ENCODE measurements around the gene DEGS2. TPM values are rescaled to one million over a fixed set of nuclear protein-coding genes. Genes with fewer than 3 reads are reported as not detected.

Gene DEGS2
- total RNA-seq, 1 experiment from 2014 or later = 1.6 TPM

- H3K27ac ChIP-seq (ENCODE audit: low read length) = no peak overlapping the region
- H3K4me1 ChIP-seq (ENCODE audit: insufficient read depth, low read length) = no peaks in the 10 kb centered on the region
- intact Hi-C loops (cut with micrococcal nuclease) = no loop called here
- no peaks in the 10 kb centered on the region for H3K27me3 ChIP-seq (ENCODE audit: low read length)
- ChIA-PET POLR2A (ENCODE audit: unreplicated experiment) (no interaction called here), CTCF (no interaction called here)
- no peak overlapping the region for H3K9ac ChIP-seq (ENCODE audit: low read length)
- TF ChIP-seq EZH2 (IDR thresholded peaks at IDR 0.05; ENCODE audit: low read length, unreplicated experiment) (no peak), EZH2phosphoT487 (IDR thresholded peaks at IDR 0.05; ENCODE audit: borderline replicate concordance, low read length) (no peak)
- TF ChIP-seq, protein P1, sequence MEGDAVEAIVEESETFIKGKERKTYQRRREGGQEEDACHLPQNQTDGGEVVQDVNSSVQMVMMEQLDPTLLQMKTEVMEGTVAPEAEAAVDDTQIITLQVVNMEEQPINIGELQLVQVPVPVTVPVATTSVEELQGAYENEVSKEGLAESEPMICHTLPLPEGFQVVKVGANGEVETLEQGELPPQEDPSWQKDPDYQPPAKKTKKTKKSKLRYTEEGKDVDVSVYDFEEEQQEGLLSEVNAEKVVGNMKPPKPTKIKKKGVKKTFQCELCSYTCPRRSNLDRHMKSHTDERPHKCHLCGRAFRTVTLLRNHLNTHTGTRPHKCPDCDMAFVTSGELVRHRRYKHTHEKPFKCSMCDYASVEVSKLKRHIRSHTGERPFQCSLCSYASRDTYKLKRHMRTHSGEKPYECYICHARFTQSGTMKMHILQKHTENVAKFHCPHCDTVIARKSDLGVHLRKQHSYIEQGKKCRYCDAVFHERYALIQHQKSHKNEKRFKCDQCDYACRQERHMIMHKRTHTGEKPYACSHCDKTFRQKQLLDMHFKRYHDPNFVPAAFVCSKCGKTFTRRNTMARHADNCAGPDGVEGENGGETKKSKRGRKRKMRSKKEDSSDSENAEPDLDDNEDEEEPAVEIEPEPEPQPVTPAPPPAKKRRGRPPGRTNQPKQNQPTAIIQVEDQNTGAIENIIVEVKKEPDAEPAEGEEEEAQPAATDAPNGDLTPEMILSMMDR (conservative IDR thresholded peaks at IDR 0.05; ENCODE audit: low read depth, low read length) = no peak
- H2AFZ ChIP-seq (ENCODE audit: low read length) = no peak overlapping the region
- DNase-seq (no peak), ATAC-seq (no peak)
- no TSS peak for BruUV-seq (replicated peaks)
- no peaks in the 10 kb centered on the region for H3K9me3 ChIP-seq (ENCODE audit: low read length)
- H4K20me1 ChIP-seq (ENCODE audit: low read length) = no peaks in the 10 kb centered on the region
- H3K9me2 ChIP-seq (replicated peaks; ENCODE audit: low read length) = no peaks in the 10 kb centered on the region
- no peak overlapping the region for H3K4me2 ChIP-seq (ENCODE audit: low read length)
- H3K36me3 ChIP-seq (ENCODE audit: low read depth, low read length) = no peaks in the 10 kb centered on the region
- H3K79me2 ChIP-seq (ENCODE audit: low read length) = no peaks in the 10 kb centered on the region
- no peak overlapping the region for H3K4me3 ChIP-seq (ENCODE audit: low read length)
- H3F3A ChIP-seq (ENCODE audit: low read length, unreplicated experiment) = no peaks in the 10 kb centered on the region
Observed at GRCh38 chr14:100138082-100138787, 21.2 kb downstream of the DEGS2 start.

DNA sequence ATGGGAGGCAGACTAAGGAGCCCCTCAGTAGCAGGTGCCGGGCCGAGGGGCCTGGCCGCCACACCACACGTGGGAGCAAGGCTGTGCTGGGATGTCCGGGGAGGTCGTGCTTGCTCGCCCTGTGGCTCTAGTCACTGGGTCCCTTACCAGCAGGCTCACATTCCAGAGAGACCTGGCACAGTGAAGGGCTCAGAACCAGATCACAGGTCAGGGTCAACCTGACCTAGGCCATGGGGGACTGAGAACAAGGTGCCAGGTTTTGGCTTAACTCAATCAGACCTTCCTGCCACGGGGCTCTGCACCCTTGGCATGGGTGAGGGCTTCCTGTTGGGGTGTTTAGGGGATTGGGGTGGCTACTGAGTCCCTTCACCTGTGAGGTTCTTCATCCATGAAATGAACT is 22.3 kb downstream of the DEGS2 start:
- ATAC-seq (no peak), DNase-seq (no peak)
- Histone ChIP-seq H3K4me1 (ENCODE audit: insufficient read depth, low read length) (no peaks in the 10 kb centered on the region), H3K4me2 (ENCODE audit: low read length) (no peak overlapping the region), H3F3A (ENCODE audit: low read length, unreplicated experiment) (no peaks in the 10 kb centered on the region), H2AFZ (ENCODE audit: low read length) (no peak overlapping the region), H3K27ac (ENCODE audit: low read length) (no peak overlapping the region), H3K79me2 (ENCODE audit: low read length) (no peaks in the 10 kb centered on the region), H3K27me3 (ENCODE audit: low read length) (no peaks in the 10 kb centered on the region), H3K36me3 (ENCODE audit: low read depth, low read length) (no peaks in the 10 kb centered on the region), H3K4me3 (ENCODE audit: low read length) (no peak overlapping the region), H3K9ac (ENCODE audit: low read length) (no peak overlapping the region), H3K9me2 (replicated peaks; ENCODE audit: low read length) (no peaks in the 10 kb centered on the region), H3K9me3 (ENCODE audit: low read length) (no peaks in the 10 kb centered on the region), H4K20me1 (ENCODE audit: low read length) (no peaks in the 10 kb centered on the region)
- intact Hi-C loops (cut with micrococcal nuclease) = no loop called here
- no TSS peak for BruUV-seq (replicated peaks)
- POLR2A ChIA-PET (ENCODE audit: unreplicated experiment) = no interaction called here
- TF ChIP-seq, protein P1 (conservative IDR thresholded peaks at IDR 0.05; ENCODE audit: low read depth, low read length) = no peak
- TF ChIP-seq EZH2phosphoT487 (IDR thresholded peaks at IDR 0.05; ENCODE audit: borderline replicate concordance, low read length) (no peak), EZH2 (IDR thresholded peaks at IDR 0.05; ENCODE audit: low read length, unreplicated experiment) (no peak)
- CTCF ChIA-PET = no interaction called here

DNA sequence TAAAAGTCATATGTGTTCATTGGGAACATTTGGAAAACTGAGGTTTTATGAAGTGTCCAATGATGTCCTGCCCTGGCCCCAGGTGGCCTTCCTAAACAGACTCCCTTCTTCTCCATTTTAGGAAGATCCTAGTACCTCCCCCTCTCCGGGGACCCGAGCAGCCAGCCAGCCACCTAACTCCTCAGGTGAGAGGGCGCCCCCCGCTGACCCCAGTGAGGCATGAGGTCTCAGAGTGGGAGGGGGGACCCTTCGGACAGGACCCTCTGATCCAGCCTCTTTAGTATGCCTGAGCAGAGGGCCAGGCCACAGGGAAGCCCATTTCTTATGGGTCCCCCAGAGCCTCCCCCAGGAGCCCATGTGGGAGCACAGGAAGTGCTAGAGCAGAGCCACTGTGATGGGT is 23.7 kb downstream of the DEGS2 start:
- TF ChIP-seq, protein P1 (conservative IDR thresholded peaks at IDR 0.05; ENCODE audit: low read depth, low read length) = no peak; the same call in 1 of the 2 replicates
- TF ChIP-seq EZH2 (IDR thresholded peaks at IDR 0.05; ENCODE audit: low read length, unreplicated experiment) = no peak
- TF ChIP-seq EZH2phosphoT487 (IDR thresholded peaks at IDR 0.05; ENCODE audit: borderline replicate concordance, low read length) = no peak
- no peaks in the 10 kb centered on the region for H3K79me2 ChIP-seq (ENCODE audit: low read length)
- intact Hi-C loops (cut with micrococcal nuclease) = no loop called here
- H3K27me3 ChIP-seq (ENCODE audit: low read length) = no peaks in the 10 kb centered on the region
- H3K36me3 ChIP-seq (ENCODE audit: low read depth, low read length) = no peaks in the 10 kb centered on the region
- H3K4me3 ChIP-seq (ENCODE audit: low read length) = no peak overlapping the region
- ChIA-PET POLR2A (ENCODE audit: unreplicated experiment) (no interaction called here), CTCF (no interaction called here)
- H3K4me1 ChIP-seq (ENCODE audit: insufficient read depth, low read length) = no peaks in the 10 kb centered on the region
- no peak overlapping the region for H3K27ac ChIP-seq (ENCODE audit: low read length)
- no peak overlapping the region for H3K4me2 ChIP-seq (ENCODE audit: low read length)
- H3K9me3 ChIP-seq (ENCODE audit: low read length) = no peaks in the 10 kb centered on the region
- H3K9me2 ChIP-seq (replicated peaks; ENCODE audit: low read length) = no peaks in the 10 kb centered on the region
- DNase-seq = no peak
- no peak overlapping the region for H2AFZ ChIP-seq (ENCODE audit: low read length)
- H3F3A ChIP-seq (ENCODE audit: low read length, unreplicated experiment) = no peaks in the 10 kb centered on the region
- no TSS peak for BruUV-seq (replicated peaks)
- H4K20me1 ChIP-seq (ENCODE audit: low read length) = no peaks in the 10 kb centered on the region
- no peak overlapping the region for H3K9ac ChIP-seq (ENCODE audit: low read length)
- no peak for ATAC-seq

Measured in PC-3 (cell line).